Measurements from ENCODE around the gene ADAM15.
A peak's percentile ranks its signal among the peaks of the same experiment; 100 is the strongest.

The ADAM15 gene

GRCh38 chr1:155070721-155071569, 19.8 kb downstream of the ADAM15 start:
- FAIRE-seq (no peak), DNase-seq (ENCODE audit: insufficient read length, low spot score) (peak; percentile 83)

- DNase-seq (ENCODE audit: insufficient read length, low spot score), result no peak
- no peak for FAIRE-seq
Measured at GRCh38 chr1:155071701-155072100, 20.6 kb downstream of the ADAM15 start.

DNA sequence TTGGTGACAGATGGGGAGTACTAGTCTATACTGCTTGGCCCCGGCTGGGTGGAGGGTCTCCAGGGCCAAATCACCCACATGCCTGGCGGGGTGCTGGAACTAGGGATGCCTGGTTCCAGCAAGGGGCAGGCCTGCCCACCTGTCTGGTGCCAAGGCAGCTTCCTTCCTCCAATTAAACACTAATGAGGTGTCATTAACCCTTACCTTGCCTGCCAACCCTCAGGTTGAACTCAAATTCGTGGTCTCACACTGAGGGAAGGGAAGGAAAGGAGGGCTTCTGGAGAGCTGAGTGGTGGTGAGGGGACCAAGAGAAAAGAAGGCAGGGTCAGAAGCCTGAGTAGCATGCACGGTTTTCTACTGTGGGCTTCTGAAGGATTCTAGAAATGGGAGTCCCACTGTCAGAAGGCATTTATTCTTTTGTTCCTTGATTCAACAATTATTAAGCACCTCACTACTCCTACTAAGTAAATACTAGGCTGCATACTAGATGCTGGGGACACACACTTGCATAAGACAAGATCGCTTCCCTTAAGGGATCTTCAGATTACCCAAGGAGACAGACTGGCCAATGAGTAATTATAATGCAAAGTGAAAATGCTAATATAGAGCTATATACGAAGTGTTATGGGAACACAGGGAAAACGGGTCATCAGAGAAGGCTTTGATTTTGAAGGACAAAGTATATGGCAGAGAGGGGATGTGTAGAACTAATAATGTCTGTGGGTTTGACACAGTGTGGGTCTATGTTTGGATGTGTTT, 21.6 kb downstream of the ADAM15 start:
- FAIRE-seq (no peak), DNase-seq (ENCODE audit: insufficient read length, low spot score) (no peak)

DNA sequence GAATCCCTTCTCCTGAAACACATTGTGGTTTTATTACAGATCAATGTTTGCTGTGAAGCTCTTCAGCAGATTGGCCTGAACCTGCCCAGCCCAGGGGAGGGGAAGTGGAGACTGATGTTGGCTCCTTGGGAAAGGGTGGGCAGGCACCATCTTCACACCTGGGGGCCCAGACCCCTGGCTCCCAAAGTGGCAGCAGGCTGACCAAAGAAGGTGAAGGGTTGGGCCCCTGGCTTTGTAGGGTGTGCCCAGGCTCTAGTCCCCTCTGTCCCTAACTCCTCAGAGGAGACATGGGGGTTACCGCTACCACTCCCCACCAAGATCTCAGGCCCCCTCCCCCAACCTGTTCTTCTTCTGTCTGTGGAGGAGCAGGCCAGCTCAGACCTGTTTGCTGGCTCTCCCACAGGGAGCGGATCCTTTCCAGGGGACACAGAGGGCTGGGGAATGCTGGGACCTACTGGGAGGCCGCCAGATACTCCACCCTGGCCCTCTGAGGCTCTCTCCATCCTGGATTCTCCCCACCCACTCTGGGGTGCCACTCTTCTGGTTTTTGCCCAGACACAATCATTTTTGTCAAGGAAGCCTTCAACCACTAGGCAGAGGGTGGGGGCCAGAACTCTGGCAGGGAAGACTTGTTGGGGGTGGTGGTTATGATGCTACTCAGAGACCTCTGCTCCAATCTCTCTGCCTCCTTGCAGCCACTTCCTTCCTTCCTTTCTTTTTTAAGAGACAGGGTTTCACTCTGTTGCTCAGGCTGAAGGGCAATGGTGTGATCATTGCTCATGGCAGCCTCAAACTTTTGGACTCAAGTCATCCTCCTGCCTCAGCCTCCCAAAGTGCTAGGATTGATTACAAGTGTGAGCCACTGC, 22.5 kb downstream of the ADAM15 start:
- FAIRE-seq, result no peak
- DNase-seq (ENCODE audit: insufficient read length, low spot score), result no peak

DNA sequence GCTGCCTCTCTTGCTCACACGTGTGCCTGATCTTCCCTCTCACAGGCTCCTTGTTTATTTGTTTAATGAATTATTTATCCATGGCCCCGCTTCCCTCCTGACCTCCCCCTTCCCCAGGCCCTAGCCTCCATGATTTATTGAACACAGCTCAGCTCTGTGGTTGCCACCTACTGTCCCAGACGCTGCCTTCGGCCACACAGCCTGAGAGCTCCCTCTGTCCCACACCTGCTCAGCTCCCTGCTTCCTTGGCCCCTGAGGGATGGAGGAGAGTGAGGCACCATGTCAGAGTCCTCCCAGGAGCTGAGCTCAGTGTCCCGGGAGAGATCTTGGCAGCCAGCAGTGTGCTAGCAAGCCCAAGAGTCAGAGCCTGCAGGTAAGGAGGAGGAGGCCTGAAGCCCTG, 24.4 kb downstream of the ADAM15 start:
- no peak for FAIRE-seq
- DNase-seq (ENCODE audit: insufficient read length, low spot score), result no peak

GRCh38 chr1:155076371-155076770, 25.3 kb downstream of the ADAM15 start:
- DNase-seq (ENCODE audit: insufficient read length, low spot score) (no peak), FAIRE-seq (no peak)

DNA sequence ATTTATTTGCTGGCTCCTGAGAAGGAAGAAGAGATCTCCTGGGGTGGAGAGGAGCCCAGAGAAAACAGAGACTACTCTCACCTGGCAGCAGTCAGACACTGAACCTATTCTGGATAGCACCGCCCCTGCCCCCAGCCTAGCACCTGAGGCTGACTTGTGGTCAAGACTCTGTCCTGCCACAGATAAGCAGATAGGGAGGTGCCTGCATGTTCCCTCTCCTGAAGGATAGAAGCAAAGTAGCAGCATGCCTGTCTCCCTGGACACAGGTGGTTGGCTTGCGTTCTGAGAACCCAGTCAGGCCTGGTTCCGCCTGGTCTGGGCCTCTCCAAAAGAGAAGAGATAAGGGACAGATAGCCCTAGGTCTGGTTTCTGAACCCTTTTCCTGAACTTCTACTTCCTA, 26.2 kb downstream of the ADAM15 start:
- FAIRE-seq (no peak), DNase-seq (ENCODE audit: insufficient read length, low spot score) (no peak)

- DNase-seq (ENCODE audit: insufficient read length, low spot score) (no peak), FAIRE-seq (no peak)
Measured at GRCh38 chr1:155077758-155078445, 26.8 kb downstream of the ADAM15 start.

DNA sequence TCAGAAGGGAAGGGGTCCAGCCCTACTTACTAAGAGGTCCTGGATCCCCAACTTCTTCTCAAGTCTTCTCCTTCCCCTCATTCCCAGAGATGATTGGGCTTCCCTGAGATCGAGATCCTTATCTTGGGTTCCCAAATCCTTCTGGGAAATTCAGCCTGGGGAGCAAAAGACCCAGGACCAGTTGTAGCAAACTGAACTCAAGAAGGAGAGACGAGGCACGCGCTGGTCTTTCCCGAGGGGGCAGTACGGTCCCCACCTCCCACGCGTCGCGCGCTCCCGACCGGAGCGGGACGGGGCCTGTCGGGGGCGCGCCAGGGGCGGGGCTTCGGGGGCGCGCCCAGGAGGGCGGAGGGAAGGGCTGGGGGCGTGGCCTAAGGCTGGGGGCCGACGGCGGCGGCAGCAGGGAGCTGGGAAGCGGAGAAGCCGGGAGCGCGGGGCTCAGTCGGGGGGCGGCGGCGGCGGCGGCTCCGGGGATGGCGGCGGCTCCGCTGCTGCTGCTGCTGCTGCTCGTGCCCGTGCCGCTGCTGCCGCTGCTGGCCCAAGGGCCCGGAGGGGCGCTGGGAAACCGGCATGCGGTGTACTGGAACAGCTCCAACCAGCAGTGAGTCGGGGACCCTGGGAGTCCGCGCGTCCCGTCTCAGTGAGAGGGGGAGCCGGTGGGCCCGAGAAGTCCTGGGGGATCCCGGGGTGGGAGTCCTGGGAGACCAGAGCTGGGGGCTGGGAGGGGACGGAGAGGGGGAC, 27.5 kb downstream of the ADAM15 start, which contains the start of gene EFNA3:
TSS of gene EFNA3 (plus strand) at position 369 of the 741 bp plus-strand sequence. CDS start at position 474, 105 bp downstream.
- DNase-seq (ENCODE audit: insufficient read length, low spot score) (peak; percentile 71), FAIRE-seq (no peak)

DNA sequence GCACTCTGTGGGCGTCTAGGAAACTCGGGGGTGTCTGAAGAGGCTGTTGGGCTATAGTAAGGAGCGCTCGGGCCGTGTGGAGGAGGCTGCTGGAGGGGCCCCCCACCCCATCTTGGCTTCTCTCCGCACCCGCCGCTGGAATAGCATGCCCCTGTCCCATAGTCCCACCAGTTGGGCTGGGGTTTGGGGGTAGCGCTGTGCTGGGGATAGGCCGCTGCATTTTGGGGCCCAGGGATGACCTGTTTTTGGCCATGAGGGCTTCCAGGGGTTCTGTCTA, 28.0 kb downstream of the ADAM15 start:
- FAIRE-seq (no peak), DNase-seq (ENCODE audit: insufficient read length, low spot score) (no peak)

GRCh38 chr1:155079487-155080311, 28.6 kb downstream of the ADAM15 start:
- peak; percentile 11 for FAIRE-seq

DNA sequence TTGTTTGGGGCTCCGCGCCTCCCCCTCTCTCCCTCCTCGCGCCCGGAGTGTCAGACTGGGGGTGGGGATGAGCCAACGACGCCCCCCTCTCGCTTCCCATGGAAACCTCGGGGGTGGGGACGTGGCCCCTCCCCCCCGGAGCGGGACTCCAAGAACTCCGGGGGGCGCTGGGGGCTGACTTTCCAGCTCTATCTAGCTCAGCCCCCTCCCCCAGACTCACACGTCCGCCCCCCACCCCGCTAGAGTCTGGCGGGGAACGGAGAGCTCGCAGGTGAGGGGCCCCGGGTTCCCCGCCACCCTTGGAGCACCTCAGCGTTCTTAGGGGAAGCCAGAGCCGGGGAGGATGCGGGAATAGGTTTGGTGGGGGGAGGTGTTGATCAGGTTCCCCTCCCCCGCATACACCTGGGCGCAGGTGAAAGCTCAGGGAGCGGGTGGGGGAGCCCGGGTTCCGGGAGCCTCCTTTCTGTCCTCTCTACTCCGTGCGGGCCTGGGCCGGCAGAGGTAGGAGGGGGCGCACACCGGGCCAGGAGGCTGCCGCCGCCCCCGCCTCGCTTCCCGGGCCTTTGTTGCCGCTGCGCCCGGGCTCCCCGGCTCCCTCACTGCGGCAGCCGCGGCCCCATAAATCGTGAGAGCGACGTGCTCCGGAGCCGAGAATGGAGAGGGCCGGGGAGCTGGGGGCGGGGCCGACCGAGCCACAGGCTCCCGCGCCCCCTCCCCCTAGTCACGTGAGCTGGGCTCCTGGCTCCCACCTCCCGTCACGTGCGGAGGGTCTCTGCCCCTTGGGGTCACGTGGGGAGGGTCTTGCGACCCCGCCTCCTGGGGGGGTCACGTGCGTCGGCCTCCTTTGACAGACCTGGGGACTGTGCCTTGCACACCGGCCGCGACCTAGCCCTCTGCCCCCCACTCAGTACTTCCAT, 29.5 kb downstream of the ADAM15 start:
- FAIRE-seq (no peak), DNase-seq (ENCODE audit: insufficient read length, low spot score) (no peak)

More at GRCh38 chr1:155079487-155080311, 28.6 kb downstream of the ADAM15 start:
- DNase-seq (ENCODE audit: insufficient read length, low spot score), result no peak

DNA sequence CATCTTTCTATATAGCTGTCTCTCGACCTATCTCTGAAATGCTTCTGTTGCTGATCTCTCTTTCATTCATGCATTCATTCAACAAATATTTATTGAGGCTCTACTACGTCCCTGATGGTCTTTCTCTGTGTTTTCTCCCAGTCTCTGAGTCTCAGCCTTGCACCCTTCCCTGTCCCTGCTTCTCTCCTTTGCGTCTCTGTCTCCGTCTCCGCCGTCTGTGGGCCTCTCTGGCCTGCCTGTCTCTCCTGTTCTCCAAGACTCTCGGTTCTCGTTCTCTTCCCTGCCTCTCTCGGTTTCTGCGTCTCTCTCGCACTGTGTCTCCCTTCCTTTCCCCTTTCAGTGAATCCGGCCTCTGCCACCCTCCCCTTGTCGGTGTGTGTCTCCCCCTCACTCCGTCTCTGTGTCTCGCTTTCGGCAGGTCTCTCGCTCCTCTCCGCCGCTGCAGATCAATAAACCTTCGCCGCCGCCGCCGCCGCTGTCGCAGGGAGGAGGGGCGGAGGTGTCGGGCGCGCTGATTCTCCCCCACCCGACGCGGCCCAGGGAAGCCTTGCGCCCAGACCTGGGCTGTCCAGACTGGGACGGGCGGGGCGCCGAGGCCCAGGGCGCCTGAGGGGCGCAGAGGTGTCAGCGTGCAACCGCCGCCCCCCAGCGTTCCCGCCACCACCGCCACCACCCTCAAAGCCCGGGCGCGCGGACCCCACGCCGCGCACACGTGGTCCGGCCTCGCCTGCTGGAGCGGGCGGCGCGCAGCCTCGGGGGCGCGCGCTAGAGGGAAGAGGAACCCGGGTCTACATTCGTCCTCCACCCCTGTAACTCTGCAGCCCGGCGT, 30.6 kb downstream of the ADAM15 start:
- DNase-seq (ENCODE audit: insufficient read length, low spot score), result no peak

GRCh38 chr1:155082301-155083051, 31.4 kb downstream of the ADAM15 start:
- DNase-seq (ENCODE audit: insufficient read length, low spot score) (no peak), FAIRE-seq (no peak)

More for the DNA sequence above, 30.6 kb downstream of the ADAM15 start:
- no peak for FAIRE-seq

GRCh38 chr1:155083052-155083541, 32.0 kb downstream of the ADAM15 start:
- no peak for DNase-seq (ENCODE audit: insufficient read length, low spot score)
- FAIRE-seq, result no peak
